ENCODE results near the gene ANKRD44.
A peak's percentile ranks its signal among the peaks of the same experiment; 100 is the strongest.

ANKRD44 gene

GRCh38 chr2:197256547-197257170 lies 53.9 kb downstream of the ANKRD44 start:
- no peak for DNase-seq

GRCh38 chr2:197256021-197256420 lies 54.6 kb downstream of the ANKRD44 start:
- DNase-seq: no peak

- peak; percentile 87 for DNase-seq
These were observed 55.0 kb downstream of the ANKRD44 start for GRCh38 chr2:197255543-197255942.

- DNase-seq: no peak
These were observed 55.6 kb downstream of the ANKRD44 start for GRCh38 chr2:197254776-197255530.

- DNase-seq: no peak
These were observed 59.0 kb downstream of the ANKRD44 start for GRCh38 chr2:197251576-197251975.

- DNase-seq: no peak
These were observed 59.4 kb downstream of the ANKRD44 start for GRCh38 chr2:197251163-197251562.

GRCh38 chr2:197250084-197250397 lies 60.5 kb downstream of the ANKRD44 start:
- DNase-seq: no peak

GRCh38 chr2:197249381-197250083 lies 61.0 kb downstream of the ANKRD44 start:
- no peak for DNase-seq

- peak; percentile 50 for DNase-seq
These were observed 62.0 kb downstream of the ANKRD44 start for GRCh38 chr2:197248623-197249022.

- DNase-seq: no peak
These were observed 62.6 kb downstream of the ANKRD44 start for GRCh38 chr2:197248001-197248401.

- DNase-seq: no peak
These were observed 63.5 kb downstream of the ANKRD44 start for GRCh38 chr2:197247083-197247482.

GRCh38 chr2:197245829-197246804 lies 64.5 kb downstream of the ANKRD44 start:
- DNase-seq: no peak

GRCh38 chr2:197244349-197244748 lies 66.2 kb downstream of the ANKRD44 start:
- DNase-seq: no peak

GRCh38 chr2:197242719-197243118 lies 67.9 kb downstream of the ANKRD44 start:
- DNase-seq: no peak

GRCh38 chr2:197241596-197241995 lies 69.0 kb downstream of the ANKRD44 start:
- no peak for DNase-seq

- DNase-seq: no peak
These were observed 69.4 kb downstream of the ANKRD44 start for GRCh38 chr2:197241153-197241552.

- DNase-seq: peak; percentile 42
These were observed 70.0 kb downstream of the ANKRD44 start for GRCh38 chr2:197240421-197241041.

- peak; percentile 52 for DNase-seq
These were observed 70.6 kb downstream of the ANKRD44 start for GRCh38 chr2:197240018-197240417.

- peak; percentile 64 for DNase-seq
These were observed 71.1 kb downstream of the ANKRD44 start for GRCh38 chr2:197239434-197239833.

- peak; percentile 72 for DNase-seq
These were observed 72.6 kb downstream of the ANKRD44 start for GRCh38 chr2:197238043-197238365.

GRCh38 chr2:197237291-197238042 lies 73.1 kb downstream of the ANKRD44 start:
- DNase-seq: no peak

- no peak for DNase-seq
These were observed 73.8 kb downstream of the ANKRD44 start for GRCh38 chr2:197236816-197237215.
